ENCODE data around the gene ITGA11.
"Not testable (repeated sequence)": the region's sequence is repeated elsewhere in the genome, so short reads cannot be mapped to it uniquely, and the experiment has no call there.

ITGA11 gene

DNA sequence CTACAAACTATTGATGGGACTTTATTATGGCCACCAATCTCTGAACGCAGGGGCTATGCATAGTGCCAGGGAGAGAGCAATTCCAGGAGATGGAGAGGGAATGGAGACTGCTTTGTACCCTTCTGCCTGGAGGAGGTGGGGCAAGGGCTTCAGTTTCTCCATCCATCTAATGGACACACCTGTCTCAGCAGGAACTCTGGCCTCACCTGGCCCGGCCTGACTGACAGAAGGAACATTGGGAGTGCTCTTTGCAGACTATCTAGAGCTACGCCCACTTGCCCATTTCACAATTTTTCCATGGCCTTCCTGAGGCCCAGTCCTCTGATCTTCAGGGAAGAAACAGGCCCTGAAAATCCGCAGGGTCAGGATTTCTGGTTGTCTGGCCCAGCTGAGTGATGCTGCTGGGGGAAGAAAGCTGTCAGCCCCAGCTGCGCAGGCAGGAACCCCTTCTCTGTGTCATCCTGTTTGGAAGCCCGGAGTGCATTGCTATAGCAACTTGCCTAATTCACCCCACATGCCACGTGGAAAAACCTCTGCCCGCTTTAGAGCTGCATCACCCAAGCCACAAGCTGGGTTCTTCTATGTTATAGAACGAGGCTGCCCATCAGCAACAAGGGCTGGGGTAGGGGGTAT lies 6.4 kb downstream of the ITGA11 start:
- peak; percentile 54 for DNase-seq (ENCODE audit: low spot score)

DNA sequence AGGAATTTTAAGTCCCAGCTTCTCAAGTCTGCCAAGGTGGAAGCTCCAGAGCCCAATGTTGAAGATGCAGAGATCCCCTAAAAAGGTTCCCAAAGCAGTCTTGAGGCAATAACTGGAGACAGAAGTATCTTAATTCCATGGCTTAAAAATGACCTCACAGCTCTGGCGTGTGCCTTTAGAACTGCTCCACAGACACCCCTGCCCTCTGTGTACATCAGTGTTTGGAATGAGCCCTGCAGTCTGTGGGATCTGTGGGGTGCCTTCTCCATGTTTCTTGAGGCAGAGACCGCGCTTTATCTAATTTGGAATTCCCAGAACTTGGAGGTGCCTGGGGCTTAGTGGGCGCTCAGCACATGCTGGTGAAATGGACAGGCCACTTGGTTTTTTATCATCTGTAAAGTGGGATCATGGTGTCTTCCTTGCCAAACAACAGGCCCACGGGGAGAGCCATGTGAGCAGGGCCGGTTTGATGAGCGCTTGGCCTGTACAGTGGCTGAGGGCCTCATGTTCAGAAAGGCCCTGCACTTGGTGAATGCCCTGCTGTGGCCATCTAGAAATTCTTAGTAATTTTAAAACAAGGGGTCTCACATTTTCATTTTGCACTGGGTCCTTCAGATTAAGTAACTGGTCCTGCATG lies 7.1 kb downstream of the ITGA11 start:
- no peak for DNase-seq (ENCODE audit: low spot score)

- no peak for DNase-seq (ENCODE audit: low spot score)
Observed at GRCh38 chr15:68423359-68424296, 8.3 kb downstream of the ITGA11 start.

DNA sequence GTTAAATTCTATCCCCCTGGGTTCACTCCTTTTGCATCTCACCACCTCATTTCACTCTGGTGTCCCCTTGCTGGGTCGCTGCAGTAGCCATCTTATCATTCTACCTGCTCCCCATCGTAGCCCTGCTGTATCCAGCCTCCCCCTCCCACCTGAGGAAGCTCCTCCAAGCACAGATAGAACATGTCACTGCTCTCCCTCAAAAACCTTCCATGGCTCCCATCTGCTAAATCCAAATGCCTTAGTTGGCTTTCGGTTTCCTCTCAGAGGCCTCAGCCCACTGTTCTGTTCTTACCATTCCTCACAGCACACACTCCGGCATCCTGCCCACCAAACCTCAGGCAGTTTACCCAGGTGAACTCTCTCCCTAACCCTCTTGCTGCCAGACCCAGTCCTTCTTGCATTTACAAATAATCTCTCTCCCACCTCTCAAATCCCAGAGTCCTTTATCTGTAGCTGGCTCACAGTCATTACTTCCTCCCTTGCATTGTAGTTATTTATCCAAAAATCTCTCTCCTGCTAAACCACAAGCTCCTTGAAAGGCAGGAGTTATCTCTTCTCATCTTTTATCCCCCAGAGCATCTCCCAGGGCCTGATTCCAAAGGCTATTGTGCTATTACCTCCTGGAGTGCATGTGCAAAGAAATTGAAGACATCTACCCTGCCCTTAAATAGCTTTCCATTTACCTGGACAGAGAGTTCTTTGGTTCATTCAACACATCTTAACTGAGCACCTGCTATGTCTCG lies 9.4 kb downstream of the ITGA11 start:
- DNase-seq (ENCODE audit: low spot score) = not testable (repeated sequence)

DNA sequence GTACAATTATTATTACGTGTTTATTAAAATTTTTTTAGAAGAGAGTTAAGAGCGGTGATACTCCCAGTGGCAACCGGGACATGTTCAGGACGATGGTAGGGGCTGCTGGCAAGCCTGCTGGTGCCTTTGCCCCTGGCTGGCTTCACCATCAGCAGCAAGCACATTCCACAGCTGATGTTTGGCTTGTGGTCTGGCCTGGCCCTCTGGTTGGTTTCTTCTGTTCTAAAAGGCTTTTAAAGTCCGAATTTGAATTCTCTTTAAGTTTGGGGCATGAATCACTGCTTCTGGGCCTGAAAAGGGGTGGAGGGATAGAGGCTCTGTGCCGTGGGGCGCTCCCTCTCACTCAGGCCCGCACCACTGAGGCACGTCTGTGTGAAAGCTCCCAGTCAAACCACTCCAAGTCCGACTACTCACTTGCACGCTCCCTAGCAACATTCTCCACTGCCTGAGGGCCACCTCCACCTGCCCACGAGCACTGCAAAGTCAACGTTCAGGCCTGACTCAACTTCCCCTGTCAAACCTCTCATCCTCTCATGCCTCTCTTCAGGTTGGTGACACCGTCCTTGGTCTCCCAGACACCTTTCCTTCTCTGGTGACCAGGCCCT lies 10.1 kb downstream of the ITGA11 start:
- DNase-seq (ENCODE audit: low spot score) = peak; percentile 61

GRCh38 chr15:68421115-68421551 lies 10.8 kb downstream of the ITGA11 start:
- no peak for DNase-seq (ENCODE audit: low spot score)

- DNase-seq (ENCODE audit: low spot score) = no peak
Observed at GRCh38 chr15:68420186-68420684, 11.7 kb downstream of the ITGA11 start.

- DNase-seq (ENCODE audit: low spot score) = no peak
Observed at GRCh38 chr15:68419301-68420175, 12.4 kb downstream of the ITGA11 start.

DNA sequence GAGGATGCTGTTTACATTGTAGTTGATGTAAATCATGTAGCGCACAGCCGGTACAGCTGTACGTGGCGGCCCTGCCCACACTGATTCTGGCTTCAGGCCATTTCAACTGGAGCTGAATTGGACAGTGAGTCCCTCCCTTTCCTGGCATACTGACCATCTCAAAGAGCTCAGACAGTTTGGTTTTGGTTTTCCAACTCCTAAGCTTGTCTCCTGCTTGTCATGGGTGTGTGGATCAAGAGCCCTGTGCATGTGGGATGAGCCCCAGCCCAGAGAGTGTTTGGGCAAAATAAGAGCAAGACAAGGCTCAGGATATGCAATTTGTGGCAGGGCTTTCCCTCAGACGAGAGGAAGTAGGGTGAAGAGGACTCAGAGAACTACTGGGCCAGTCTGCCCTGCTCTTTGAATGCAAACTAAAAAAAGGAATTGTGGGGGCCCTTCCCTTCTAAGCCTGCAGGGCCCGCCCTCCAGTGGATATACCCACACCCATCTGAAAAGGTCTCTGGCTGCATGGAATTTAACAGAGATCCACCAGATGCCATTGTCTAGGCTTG lies 13.3 kb downstream of the ITGA11 start:
- DNase-seq (ENCODE audit: low spot score) = no peak

GRCh38 chr15:68417897-68418296 lies 14.1 kb downstream of the ITGA11 start:
- DNase-seq (ENCODE audit: low spot score) = no peak

DNA sequence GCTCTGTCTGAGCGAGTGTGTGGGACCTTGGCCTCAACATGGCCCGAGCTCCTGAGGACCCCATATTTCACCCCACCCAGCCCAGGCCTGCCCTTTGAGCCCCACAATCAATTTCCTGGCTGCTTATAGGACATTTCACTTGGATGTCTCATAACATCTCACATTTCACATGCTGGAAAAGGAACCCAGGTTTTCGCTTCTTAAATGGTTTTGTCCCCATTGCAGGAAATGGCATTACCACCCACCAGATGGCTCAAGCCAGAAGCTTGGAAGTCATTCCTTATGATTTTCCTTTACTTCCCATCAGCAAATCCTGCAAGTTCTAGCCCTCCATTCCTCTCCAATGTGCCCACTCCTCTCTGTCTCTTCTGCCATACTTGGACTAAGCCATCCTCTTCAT lies 14.9 kb downstream of the ITGA11 start:
- DNase-seq (ENCODE audit: low spot score) = no peak

- no peak for DNase-seq (ENCODE audit: low spot score)
Observed at GRCh38 chr15:68416158-68416535, 15.8 kb downstream of the ITGA11 start.

GRCh38 chr15:68415501-68416157 lies 16.3 kb downstream of the ITGA11 start:
- DNase-seq (ENCODE audit: low spot score) = no peak

DNA sequence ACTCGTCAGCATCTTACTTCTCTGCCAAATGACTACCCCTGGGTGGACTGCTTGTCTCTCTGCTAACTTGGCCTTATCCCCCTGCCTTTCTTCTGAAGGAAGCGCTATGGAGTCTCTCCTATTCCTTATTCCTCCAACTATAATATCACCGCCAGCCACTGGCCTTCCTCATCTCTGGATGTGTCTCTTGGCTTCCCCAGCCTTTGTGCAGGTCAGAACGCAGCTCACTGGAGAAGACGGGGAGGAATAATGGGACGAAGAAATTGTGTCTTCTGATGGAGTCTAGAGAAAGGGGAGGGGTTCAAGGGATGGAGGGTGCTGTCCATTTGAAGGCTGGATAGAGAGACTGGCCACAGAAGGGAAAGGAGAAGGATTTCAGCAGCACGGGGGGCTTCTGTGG lies 16.9 kb downstream of the ITGA11 start:
- DNase-seq (ENCODE audit: low spot score) = no peak

DNA sequence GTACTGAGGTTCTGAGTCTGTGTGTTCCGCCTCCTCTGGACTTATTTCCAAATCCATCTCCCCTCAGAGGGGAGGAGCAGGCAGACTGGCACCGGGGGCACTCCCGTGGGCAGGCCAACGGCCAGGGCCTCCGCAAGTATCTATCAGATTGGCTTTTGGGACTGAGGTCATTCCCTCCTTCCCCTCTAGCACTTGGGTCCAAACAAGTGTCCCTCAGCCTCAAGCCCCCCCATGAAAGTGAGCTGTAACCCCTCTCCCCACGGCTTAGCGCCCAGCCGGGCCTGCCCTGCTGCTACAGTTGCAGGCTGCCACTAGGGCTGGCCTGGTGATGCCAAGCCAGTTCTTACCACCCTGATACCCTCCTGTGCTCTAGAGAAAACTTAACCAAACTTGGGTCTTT lies 17.4 kb downstream of the ITGA11 start:
- no peak for DNase-seq (ENCODE audit: low spot score)

DNA sequence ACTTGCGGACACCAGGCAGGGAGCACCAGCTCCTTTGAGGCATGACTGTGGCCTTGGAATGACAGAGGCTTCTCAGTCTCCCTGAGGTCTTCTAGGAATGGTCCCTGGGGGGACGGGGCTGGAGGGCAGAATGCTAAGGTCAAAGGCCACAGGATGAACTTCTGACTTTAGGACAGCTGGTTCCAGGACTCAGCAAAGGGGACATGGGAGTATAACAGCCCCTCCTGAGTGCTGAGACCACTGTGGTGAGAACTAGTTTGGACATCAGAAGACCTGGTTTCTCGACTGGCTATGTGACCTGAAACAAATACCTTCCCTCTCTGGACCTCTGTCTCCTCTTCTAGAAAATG lies 17.8 kb downstream of the ITGA11 start:
- no peak for DNase-seq (ENCODE audit: low spot score)

GRCh38 chr15:68413363-68414205 lies 18.4 kb downstream of the ITGA11 start:
- no peak for DNase-seq (ENCODE audit: low spot score)

DNA sequence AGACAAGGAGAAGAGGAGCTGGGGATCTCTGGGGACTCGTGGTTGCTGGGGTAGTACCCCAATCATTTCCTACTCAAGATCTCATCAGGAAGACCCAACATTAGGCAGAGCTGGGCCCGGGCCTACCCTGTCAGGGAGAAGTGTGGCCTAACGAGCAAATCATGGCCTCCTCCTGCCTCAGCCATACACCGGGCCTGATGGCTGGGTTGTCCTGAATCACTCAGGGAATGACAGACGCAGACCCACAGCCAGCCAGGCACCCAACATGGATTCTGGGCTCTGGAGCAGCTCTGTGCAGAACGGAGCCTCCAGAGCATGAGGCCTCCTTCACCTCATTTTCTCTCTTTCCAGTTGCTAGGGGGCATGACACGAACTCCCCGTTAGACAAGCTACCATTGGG lies 19.7 kb downstream of the ITGA11 start:
- DNase-seq (ENCODE audit: low spot score) = no peak

DNA sequence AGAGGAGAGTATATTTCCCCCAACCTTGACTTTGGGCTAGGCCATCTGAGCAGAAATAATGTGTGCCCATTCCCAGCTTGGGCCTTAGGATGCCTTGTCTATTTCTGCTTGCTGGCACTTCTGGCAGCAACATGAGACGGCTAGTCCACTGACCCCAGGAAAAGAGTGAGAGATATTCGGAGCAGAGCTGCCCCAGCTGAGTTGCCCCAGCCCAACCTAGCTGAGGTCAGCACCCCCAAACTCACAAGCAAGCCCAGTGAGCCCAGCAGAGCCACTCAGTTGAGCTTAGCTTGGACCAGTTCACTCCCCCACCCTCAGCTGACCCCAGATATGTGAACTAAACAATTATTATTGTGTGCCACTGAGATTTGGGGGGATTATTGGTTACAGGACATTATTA lies 20.2 kb downstream of the ITGA11 start:
- DNase-seq (ENCODE audit: low spot score) = no peak
